Gastrocnemius medialis (tissue), 4 donors: ENCODE data around the gene SPAG6. TPM values are rescaled to one million over a fixed set of nuclear protein-coding genes. Genes with fewer than 3 reads are reported as not detected.
"Not testable (repeated sequence)": the region's sequence is repeated elsewhere in the genome, so short reads cannot be mapped to it uniquely, and the experiment has no call there.

Experiments used
- ATAC-seq, 2 donors: fragments of 150-250 bp; one replicate each; pipeline ENCODE4 v1.9.1; 2016
- DNase-seq, 2 donors: peaks; one replicate each; pipeline ENCODE4 v3.0.0-alpha.2; 2019
- H3K27ac ChIP-seq, 4 donors: fragments of 200-600 bp; sonication (generic); 1 replicate in 1 of 4; 2 replicates in 3 of 4; pipeline ENCODE4 v1.5.1; 2016 to 2018; ENCODE audit warnings: mild to moderate bottlenecking in 2 of 4, moderate library complexity in 1 of 4
- H3K27me3 ChIP-seq, 3 donors: fragments of 200-600 bp; sonication (generic) in 2 of 3; 1 replicate in 1 of 3; 2 replicates in 2 of 3; pipeline versions ENCODE4 v1.5.1 to v1.6.0; 2016 to 2019; ENCODE audit warnings: mild to moderate bottlenecking in 1 of 3, moderate library complexity in 1 of 3
- H3K36me3 ChIP-seq, 2 donors: fragments of 200-600 bp; sonication (generic) in 1 of 2; one replicate each; pipeline ENCODE4 v1.5.1; 2017 to 2018
- H3K4me1 ChIP-seq, 2 donors: fragments of 200-600 bp; sonication (generic) in 1 of 2; one replicate each; pipeline ENCODE4 v1.5.1; 2016 to 2017; ENCODE audit warnings: mild to moderate bottlenecking in 2 of 2
- H3K4me3 ChIP-seq, 4 donors: fragments of 200-600 bp; sonication (generic) in 3 of 4; 1 replicate in 1 of 4; 2 replicates in 3 of 4; pipeline ENCODE4 v1.5.1; 2016 to 2019; ENCODE audit warnings: mild to moderate bottlenecking in 2 of 4
- H3K9me3 ChIP-seq, 3 donors: fragments of 200-600 bp; sonication (generic) in 2 of 3; 1 replicate in 1 of 3; 2 replicates in 2 of 3; pipeline ENCODE4 v1.5.1; 2016 to 2019
- CTCF ChIP-seq, 5 experiments: fragments of 450-650 bp in 3 of 5; fragments of 200-600 bp in 2 of 5; sonication (generic) in 2 of 5; IDR thresholded peaks in 4 of 5; conservative IDR thresholded peaks in 1 of 5; 1 replicate in 4 of 5; 2 replicates in 1 of 5; pipeline ENCODE4 v1.5.1; 2016 to 2019; ENCODE audit warnings: antibody characterized with exemption in 5 of 5, mild to moderate bottlenecking in 3 of 5, moderate library complexity in 3 of 5
- POLR2A ChIP-seq, 2 donors: fragments of 450-650 bp; IDR thresholded peaks; one replicate each; pipeline ENCODE4 v1.6.1; 2017; ENCODE audit warnings: antibody characterized with exemption in 2 of 2, mild to moderate bottlenecking in 2 of 2, moderate library complexity in 2 of 2
- in situ Hi-C, 4 donors: fragments of 200-750 bp; cut with MboI; loops; one replicate each; pipeline versions ENCODE4 v1.15.0 to v1.8.0; 2017; ENCODE audit warnings: low sequenced_read_pairs in 4 of 4
- intact Hi-C: fragments of 100-400 bp; cut with DNase I; formaldehyde crosslinking; loops from one replicate; pipeline ENCODE4 v1.15.1; 2023; ENCODE audit warnings: low total_unique reads
- total RNA-seq, 4 donors: library from RNA; depleted of rRNA; stranded (reverse); fragments of >200 nt; gene quantifications; one replicate each; pipeline versions ENCODE4 v1.1.0 to v1.2.3, GENCODE V29; 2016

SPAG6 gene
- total RNA-seq, 4 donors from 2014 or later: 0.12 TPM; not detected in 3

- intact Hi-C loops (no loop called here), in situ Hi-C loops (no loop called here)
- ATAC-seq (no peak), DNase-seq (no peak)
- Histone ChIP-seq H3K27me3 (no peaks in the 10 kb centered on the region), H3K27ac (no peak overlapping the region), H3K4me1 (no peaks in the 10 kb centered on the region), H3K9me3 (no peaks in the 10 kb centered on the region), H3K36me3 (no peaks in the 10 kb centered on the region), H3K4me3 (no peak overlapping the region)
- no peak for TF ChIP-seq CTCF (IDR thresholded peaks at IDR 0.05 in 4 of 5, conservative IDR thresholded peaks at IDR 0.05 in 1 of 5)
- no peak for TF ChIP-seq POLR2A (IDR thresholded peaks at IDR 0.05)
Measured at GRCh38 chr10:22389856-22390589, 44.7 kb downstream of the SPAG6 start.

GRCh38 chr10:22391600-22391999 is 46.3 kb downstream of the SPAG6 start:
- Histone ChIP-seq H3K36me3 (no peaks in the 10 kb centered on the region), H3K9me3 (no peaks in the 10 kb centered on the region), H3K27me3 (no peaks in the 10 kb centered on the region), H3K27ac (no peak overlapping the region), H3K4me1 (no peaks in the 10 kb centered on the region), H3K4me3 (no peak overlapping the region)
- no peak for ATAC-seq
- intact Hi-C loops (no loop called here), in situ Hi-C loops (no loop called here)
- TF ChIP-seq POLR2A (IDR thresholded peaks at IDR 0.05) (no peak), CTCF (IDR thresholded peaks at IDR 0.05 in 4 of 5, conservative IDR thresholded peaks at IDR 0.05 in 1 of 5) (no peak)
- DNase-seq: no peak

- H3K9me3 ChIP-seq, H3K4me1 ChIP-seq, H3K27me3 ChIP-seq, H3K36me3 ChIP-seq, in situ Hi-C loops, intact Hi-C loops, H3K4me3 ChIP-seq, ATAC-seq, H3K27ac ChIP-seq, DNase-seq: not testable (repeated sequence)
Measured at GRCh38 chr10:22396195-22396594, 50.9 kb downstream of the SPAG6 start.

- in situ Hi-C loops, H3K36me3 ChIP-seq, DNase-seq, intact Hi-C loops, H3K9me3 ChIP-seq, H3K4me3 ChIP-seq, ATAC-seq, H3K4me1 ChIP-seq, H3K27me3 ChIP-seq, H3K27ac ChIP-seq: not testable (repeated sequence)
Measured at GRCh38 chr10:22406916-22407315, 61.6 kb downstream of the SPAG6 start.

- in situ Hi-C loops: no loop called here
Measured at GRCh38 chr10:22410394-22410793, 65.1 kb downstream of the SPAG6 start.

More at GRCh38 chr10:22410394-22410793, 65.1 kb downstream of the SPAG6 start:
- Histone ChIP-seq H3K27ac (no peak overlapping the region), H3K9me3 (no peaks in the 10 kb centered on the region), H3K27me3 (no peaks in the 10 kb centered on the region), H3K36me3 (no peaks in the 10 kb centered on the region), H3K4me1 (no peaks in the 10 kb centered on the region), H3K4me3 (no peak overlapping the region)
- intact Hi-C loops: no loop called here
- ATAC-seq (no peak), DNase-seq (no peak)
- TF ChIP-seq CTCF (IDR thresholded peaks at IDR 0.05 in 4 of 5, conservative IDR thresholded peaks at IDR 0.05 in 1 of 5) (no peak), POLR2A (IDR thresholded peaks at IDR 0.05) (no peak)
